Smooth muscle cell of the pulmonary artery (primary cell): ENCODE measurements around the gene AADAT. TPM values are rescaled to one million over a fixed set of nuclear protein-coding genes. Genes with fewer than 3 reads are reported as not detected.

Experiments
- total RNA-seq: library from RNA; depleted of rRNA; stranded (reverse); fragments of >200 nt; gene quantifications from 2 replicates; pipeline ENCODE4 v1.2.3, GENCODE V29; 2014

The AADAT gene
- total RNA-seq = 2.5 and 2.8 TPM in 2 replicates

DNA sequence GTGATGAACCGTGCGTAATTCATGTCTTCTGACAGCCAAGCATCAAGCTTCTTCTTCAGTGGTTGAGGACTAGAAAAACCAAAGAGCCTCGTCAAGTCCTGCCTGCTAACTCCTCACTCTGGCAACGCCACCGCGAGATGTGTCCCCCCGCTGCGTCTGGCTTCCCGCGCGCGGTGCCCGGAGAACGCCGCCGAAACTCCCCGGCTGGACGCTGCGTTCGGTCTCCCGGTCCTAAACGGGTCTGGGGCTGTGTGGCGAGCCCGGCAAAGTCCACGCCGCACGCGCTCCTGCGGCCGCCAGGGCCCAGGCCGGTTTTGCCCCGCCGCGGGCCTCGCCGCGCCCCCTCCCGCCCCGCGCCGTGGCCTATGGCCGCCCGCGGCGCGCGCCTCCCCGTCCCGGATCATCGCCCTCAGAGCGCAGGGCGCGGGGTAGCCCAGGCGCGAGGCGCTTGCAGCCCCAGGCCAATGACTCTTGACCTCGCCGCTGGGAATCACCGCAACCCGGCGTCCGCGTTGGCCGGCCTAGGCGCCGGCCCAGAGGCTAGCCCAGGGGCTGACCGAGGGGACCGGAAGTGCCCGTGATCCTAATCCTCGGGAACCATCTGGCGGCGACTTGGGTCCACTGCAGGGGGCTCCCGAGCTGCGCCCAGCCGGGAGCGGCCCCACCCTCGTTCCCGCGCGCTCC lies at the start of gene AADAT:
TSS of gene AADAT (minus strand) at position 289 of the 684 bp plus-strand sequence. CDS start at position 23, 266 bp downstream.

DNA sequence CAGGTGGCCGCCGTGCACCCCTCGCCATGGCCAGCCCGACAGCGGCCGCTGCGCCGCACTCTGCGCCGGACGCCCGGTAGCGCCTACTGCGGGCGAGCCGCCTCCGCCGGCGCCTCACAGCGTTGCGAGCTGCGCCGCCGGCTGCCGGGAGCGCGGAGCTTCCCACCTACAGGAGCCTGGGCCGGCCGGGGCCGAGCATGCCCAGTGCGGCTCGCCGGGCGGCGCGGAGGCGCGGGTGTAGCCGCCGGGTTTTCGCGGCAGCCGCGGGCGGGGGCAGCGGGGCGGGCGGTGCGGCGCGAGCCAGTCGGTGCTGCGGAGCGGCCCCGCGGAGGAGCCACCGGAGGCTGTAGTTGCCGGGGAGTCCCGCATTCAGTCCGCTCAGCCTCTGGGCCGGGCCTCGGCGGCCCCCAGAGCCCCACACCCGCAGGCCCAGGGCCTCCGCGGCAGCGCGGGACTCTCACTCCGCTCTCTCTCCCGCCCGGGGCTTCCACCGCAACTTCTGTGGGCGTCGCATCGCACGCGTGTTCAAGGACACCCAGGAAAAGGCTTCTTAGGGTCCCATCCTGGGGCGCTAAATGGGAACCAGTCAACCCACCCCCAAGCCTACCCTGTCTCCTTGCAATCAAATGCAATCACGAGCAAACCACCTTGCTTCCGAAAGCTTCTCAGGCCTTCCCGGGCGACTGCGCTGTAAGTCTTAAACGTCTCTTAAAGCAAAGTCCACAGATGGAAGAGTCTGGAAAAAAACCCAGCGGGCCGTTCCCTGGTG lies 63.3 kb downstream of the AADAT start, which contains the start of gene MFAP3L:
TSS of gene MFAP3L (minus strand) at position 143 of the 769 bp plus-strand sequence. CDS start 20,518 bp downstream, outside the sequence.

Other genes starting within 250 kb of the AADAT start
- gene MFAP3L, start 63.6 kb downstream of the AADAT start, total RNA-seq = 7.2 and 14.3 TPM in 2 replicates